ENCODE data around the gene SLCO2A1.

DNA sequence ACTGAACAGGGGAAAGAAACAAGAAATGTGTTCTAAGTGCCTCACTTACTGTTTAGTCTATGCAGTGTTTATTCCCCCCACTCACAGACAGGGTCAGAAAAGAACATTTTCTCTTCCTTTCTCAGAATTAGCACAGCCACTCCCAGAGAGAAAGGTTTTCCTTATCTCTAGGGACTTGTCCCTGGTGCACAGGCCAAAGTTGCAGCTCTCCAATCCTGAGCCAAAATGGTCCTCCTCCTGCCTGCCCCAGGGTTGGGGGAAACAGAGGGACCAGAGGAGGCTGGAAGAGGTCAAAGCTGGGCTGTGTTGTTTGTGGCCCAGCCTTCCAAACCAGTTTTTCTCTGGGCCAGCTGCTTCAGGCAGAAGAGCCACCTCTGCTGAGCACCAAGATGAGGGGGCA is 146.1 kb downstream of the SLCO2A1 start:
- TF ChIP-seq GATA2 (IDR thresholded peaks at IDR 0.05; ENCODE audit: low read depth, low read length) (no peak), GATA3 (IDR thresholded peaks at IDR 0.05; ENCODE audit: low read depth, low read length) (no peak)

Data from SH-SY5Y (cell line).